HG03460 (cell line): ENCODE results near the gene HNRNPL.

Source experiments
- ATAC-seq: cut with Tn5 transposase; IDR thresholded peaks from one replicate; pipeline ENCODE4 v1.9.1; 2021; ENCODE audit not compliant: unreplicated experiment

HNRNPL gene

DNA sequence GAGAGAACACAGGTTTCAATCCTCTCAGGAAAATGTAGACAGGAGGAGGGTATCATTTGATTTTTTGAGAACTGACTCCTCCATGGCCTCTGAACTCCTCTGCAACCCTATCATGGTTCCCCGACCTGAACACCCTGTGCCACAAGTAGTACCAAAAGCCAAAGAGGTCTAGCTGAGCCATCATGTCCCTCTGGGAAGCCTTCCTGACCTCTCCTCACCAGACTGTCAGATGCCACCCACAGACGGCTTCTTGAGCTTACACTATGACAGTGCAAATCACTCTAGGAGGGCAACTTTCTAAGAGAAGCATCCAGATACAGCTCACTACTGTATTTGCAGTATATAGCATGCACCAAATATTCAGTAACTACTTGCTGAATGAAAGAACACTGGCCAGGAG is 3.7 kb downstream of the HNRNPL start:
- no peak for ATAC-seq

DNA sequence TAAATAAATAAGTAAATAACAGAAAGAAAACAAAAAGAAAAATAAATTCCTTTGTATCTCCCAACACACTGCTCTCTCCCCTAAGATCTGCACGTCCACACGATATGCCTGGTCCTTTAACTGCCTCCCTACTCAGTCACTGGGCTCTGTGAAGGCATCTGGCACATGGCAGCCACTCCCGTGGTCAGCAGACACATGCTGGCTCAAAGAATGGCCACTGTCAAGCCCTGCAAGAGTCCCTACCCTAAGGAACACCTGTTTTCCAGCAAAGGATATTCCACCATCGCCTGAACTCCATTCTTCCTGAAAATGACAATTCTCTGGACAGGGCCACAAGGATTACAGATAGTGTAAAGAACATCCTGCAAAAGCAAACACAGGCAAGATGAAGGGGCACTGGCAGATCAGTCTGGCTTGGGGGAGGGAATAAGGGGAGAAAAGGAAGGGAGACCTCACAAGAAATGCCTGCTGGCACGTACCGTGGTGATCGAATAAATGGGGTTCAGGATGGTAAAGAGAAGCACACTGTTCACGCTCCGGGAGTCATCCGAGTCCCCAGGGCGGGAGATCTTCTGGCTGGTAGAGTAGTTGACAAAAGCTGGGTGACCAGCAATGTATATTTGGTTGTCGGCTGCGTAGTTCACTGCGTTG is 4.3 kb downstream of the HNRNPL start:
- ATAC-seq: no peak

DNA sequence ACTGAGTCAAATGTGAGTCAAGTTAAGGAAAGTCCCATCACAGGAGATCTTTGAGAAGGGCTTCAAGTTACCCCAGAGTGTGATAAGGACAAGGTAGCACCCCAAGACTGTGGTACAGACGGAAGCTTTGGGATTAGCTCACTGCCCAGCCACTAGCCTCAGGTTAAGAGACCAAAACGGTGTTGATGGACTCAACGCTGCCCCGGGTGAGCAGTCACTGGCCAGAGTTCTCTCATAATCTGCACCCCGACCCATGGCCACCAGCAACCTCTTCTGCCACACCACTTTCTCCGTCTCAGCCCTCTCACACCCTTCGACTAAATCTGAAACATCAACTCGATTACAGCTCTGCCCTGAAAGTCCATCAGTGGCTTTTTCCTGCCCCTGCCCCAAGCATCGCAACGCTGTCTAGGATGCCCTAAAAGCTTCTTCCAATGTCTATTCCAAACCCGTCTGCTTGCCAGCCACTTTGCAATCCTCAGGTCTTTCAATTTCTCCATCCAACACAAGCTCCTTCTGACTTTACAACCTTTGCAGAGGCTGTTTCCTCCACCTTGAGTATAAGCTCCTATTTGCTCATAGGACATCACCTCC is 5.6 kb downstream of the HNRNPL start:
- ATAC-seq: no peak

DNA sequence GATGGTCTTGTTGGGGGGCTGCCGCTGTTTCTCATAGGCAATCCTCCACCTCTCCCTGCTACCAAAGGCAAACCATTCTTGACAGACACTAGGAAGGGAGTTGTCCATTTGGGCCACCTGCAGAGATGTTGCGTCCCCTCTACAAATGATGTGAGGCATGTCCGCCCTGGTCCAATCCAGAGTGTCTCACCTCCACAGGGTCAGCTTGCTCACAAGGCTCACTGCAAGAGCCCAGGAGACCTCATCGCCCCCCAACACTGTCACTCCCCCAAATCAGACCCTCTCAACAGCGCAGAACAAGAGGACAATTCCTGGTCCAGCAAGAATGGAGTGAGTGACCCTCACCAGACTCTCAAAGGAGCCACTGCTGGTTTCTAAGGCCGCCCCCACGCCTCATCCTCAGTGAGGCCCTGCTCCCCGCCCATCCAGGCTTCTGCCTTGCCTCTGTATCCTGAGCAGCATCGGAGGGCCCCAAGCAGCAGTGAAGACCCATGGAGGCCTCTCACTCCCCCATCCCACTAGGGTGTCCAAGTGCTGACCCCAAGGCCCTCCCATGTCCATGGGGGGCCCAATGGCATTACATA is 6.5 kb downstream of the HNRNPL start:
- ATAC-seq: no peak

DNA sequence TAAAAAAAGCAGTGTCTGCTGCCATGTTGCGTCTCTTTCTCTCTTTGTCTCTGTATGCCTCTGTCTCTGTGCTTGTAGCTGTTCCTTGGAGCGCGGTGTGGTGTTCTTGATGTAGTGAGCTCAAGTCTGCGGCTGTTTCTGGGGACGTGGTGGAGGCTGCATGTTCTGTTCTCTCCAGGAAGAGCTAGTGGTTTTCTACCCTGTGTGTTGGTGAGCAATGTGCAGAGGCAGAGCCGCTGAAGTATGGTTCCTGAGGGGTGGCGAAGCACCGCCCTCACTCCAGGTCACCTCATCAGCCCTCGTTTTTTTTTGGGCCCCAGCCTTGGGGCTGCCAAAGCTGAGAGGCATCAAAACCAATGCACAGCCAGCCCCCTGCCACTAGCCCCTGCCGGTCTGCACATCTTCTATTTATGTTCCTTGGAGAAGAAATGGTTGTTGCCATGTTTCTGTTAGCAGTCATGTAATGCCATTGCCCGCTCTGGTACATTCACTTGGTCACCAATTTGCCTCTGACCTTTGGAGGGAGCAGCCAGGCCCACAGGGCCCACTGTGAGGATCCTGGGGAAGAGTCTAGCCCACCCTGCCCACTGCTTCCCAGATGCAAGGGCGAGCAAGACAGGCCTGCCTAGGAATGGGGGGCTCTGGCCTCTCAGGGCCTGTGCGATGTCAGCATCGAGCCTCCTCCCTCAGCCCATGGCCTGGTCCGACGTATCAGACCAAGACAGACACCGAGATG is 7.2 kb downstream of the HNRNPL start:
- ATAC-seq: no peak

DNA sequence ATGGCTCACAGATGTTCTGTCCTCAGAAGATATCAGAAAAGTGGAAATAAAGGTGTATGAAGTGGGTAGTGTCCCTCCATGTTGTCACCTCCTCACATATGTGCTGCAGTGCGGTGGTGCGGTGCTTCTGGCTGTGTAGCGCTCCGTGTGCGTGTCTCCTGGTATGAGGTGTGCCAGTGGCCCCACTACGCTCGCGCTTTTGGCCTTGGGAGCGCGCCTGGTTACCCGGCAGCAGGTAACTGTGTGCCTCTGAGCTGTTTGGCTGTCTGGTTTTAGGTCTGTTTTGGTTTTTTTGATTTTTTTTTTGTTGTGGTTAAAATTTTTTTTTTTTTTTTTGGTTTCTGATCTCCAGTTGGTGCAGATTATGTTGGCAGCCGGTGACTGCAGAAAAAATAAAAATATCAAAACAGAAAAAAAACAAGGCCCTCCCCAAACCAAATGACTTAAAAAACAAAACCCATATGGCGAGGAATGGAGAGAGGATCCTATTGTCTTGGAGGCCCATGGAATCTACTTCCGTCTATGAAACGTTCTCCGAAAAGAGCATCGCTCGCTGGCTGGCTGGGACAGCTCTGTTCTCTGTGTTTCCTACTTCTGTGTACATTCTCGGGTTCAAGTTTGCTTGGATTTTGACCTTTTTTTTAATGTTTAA is 7.9 kb downstream of the HNRNPL start:
- ATAC-seq: no peak

DNA sequence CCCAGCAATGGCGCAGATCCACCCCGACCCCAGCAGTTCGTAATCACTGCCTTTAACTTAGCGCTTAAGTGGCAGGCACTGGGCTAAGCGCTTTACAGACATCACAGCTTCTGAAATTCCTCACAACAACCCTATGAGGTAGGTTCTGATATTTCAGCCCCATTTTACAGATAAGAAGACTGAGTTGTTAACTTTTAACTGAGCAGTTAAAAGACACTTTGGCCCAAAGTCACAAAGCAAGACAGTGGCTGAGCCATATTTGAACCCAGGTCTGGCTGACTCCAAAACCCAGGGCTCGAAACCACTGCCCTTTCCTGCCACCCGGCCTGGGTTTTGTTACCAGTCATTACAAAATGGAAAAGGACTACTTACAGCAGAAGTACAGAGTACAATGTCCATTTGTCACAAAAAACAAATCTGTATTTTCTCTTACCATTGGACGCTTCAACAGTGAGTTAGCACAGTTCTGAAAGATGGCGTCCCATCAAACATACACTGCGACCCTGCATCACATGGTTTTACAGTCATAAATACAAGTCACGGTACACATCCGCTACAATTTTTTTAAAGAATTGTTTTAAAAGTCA is 8.5 kb downstream of the HNRNPL start:
- ATAC-seq: no peak

DNA sequence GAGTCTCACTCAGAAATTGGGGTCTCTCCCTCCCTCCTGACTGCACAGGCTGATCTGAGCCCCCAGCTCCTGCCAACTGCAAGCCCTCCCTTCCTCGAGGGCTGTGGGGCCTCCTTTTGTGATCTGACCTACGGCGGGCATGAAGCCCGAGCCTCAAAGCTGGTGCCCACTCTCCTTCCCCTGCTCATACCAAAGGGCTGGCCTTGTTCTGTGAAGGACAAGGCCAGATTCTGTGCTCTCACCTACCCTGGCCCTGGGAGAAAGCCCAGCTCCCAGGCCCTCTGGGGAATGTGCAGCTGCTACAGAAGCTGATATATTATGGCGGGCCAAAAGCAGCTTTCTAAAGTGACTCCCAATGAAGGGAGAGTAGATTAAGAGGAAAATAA is 9.2 kb downstream of the HNRNPL start:
- ATAC-seq: no peak

DNA sequence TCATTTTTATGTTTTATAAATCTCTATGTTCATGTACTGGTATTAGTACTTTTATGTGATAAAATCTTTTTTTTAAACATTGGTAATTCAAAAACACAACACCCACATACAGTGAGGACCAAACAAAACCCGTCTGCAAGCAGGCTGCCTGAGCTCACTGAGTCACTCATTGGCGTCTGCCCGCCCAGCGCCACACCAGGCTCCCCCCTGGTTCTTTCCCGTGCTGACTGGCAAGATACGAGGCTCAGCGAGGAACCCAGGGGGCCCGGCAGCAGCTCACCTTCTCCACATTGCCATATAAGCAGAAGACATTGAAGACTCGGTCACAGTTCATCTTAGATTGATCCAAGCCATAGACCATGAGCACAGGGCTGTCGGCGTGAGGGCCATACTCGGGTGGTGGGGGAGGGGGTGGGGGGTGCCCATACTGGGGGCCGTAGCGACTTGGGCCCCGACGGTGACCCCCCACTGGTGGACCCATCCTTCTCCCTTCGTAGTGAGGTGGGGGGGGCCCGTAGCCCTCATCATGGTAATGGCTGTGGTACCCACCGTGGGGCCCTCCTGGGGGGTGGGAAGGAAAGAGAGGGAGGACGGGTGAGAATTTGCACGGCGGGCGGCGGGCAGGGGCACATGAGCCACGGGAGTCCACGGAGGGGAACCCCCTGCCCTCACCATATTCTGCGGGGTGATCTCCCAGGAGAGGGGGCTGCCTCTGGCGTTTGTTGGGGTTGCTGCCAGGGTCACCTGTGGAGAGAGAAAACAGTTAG is 9.8 kb downstream of the HNRNPL start:
- no peak for ATAC-seq

DNA sequence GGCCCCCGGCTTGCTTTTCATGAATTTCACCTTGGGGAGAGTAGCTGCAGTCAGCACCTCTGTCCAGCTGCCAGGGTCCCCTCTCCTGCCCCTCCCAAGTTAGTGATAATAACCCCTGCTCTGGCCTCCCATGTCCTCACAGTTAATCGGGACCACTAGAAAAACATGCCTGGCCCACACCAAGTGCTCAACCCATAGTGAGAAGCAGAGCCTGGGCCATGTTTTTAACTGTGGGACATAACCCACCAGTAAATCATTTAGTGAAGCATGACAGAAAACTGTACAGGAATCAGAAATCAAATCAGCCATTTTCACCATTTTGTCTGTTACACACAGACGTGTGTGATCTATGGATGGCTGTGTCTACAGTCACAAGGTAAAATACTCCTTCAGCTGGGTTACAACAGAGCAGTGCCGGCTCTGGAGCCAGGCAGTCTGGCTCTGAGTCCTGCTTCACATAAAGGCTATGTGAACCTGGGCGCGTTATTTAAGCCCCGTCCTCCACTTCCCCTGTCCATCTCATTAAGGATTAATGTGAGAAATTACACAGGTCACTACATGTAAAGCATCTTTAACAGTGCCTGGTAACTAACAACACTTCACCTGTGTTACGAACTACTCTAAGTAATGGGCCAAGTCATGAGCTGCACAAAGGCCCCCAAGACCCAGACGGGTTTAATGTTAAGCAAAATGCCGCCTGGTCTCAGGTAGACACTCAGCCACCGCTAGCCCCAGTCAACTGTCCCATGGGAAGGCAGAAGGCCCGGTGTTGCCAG is 10.6 kb downstream of the HNRNPL start:
- ATAC-seq: no peak

DNA sequence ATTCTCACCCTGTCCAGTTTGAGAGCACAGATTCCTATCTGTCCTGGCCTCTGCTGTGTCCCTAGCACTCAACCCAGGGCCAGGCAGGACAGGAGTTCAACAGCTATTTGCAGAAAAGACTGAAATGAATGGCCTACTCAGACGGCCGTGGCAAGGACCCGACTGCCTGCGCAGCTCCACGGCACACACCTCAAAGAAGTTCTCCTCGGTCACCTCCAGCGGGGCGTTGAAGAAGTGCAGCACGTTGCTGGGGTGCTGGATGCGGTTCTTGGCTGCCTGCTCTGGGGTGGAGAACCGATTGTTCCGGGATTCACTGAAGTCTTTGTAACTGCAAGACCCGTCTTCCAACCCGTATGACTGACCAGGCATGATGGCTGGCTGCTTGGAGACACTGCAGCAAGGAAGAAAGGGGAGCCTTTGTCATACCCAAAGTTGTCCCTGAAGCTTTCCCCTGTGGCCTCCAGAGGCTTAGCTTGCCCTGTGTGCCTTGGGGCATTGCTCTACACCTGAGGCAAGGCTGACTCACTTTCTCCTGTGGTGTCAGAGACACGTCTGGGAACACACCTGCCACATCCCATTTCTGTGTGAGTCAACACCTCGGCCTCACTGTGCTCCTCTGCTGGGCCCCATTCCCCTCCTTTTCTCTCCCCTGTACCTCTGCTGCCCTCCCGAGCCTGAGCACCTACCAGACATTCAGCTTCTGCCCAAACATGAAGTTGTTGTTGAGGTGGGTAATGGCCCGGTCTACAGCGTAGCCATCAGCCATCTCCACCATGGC is 11.4 kb downstream of the HNRNPL start:
- ATAC-seq: no peak

DNA sequence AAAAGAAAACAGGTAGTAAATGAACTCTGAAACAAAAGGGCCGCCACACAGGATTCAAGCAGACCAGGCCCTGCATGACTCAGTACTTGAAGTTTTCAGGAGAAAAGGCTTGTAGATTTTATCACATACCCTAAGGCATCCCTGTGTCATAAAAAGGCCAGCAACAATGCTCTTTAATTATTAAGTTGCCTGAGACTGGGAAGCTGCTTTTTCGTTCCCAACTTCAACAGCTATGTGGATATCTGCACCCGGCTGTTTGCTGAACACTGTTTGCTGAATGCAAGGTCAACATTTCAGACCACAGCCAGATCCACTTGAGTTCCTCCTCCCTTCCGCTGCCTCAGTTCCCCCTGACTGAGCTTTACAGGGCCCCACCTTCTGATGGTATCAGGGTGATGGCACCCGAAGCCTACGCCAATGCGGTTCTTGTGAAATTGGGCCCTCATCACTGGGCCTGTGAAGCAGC is 12.1 kb downstream of the HNRNPL start:
- ATAC-seq: no peak

DNA sequence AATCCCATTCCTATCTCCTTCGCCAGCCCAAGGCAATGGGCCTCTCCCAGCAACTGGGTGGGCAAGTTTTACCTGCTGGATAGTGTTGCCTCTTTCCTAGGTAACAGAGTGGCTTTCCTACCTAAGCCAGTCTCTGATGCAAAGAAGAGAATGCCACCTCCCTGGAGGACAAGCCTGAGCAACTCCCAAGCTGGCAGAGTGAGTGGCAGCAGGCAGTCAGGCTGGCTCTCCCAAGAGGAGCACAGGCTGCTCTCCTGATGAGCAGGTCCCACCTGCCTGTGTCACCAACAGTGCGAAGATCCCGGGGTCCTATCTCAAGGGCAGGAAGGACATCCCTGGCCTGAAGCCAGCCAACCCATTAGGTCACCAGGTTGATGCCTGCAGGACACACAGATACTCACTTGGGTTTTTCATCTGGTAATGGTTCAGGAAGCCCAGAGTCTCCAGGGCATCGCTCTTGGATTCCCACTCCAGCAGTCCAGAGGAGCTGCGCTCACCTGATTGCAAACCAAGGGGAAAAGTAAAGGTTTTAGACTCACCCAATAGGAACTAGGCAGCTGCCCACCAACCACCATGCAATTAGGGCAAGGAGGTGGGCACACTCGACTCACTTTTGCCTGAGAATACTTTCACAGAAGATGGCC is 12.7 kb downstream of the HNRNPL start:
- no peak for ATAC-seq

DNA sequence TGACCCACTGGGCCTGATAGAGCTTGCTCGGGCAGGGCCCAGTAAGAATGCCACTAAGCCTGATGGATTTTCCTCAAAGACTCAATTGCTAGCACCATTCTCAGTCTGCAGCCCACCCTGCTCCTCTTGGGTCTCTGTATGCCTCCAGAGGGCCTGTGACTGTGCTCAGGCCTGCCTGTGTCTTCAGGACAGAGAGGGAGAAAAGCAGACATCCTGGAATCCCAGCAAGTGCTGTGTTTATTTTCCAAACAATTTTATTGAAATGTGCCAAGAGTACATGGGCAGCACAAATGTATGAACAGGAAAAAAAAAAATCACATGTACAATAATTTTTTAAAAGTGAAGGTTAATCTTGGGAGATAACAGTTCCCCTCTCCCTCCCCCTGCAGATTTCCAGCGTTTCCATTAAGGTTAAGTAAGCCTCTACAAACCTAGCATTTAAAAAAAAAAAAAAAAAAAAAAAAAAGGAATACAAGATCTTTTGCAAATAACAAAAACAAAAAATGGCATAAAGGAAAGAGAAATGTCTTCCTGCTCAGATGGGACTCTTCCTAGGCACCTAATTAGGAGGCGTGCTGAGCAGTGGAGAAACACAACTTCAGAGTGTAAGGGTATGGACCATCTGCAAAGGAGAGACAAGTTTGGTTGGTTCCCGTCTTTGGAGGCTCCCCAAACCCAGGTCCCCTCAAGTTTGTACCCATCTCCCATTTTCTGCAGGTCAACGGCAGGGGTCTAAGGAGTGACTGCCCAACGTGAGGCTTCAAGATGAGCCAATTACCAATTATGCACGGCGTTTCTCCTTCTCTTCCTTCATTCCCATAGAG is 13.4 kb downstream of the HNRNPL start:
- no peak for ATAC-seq

DNA sequence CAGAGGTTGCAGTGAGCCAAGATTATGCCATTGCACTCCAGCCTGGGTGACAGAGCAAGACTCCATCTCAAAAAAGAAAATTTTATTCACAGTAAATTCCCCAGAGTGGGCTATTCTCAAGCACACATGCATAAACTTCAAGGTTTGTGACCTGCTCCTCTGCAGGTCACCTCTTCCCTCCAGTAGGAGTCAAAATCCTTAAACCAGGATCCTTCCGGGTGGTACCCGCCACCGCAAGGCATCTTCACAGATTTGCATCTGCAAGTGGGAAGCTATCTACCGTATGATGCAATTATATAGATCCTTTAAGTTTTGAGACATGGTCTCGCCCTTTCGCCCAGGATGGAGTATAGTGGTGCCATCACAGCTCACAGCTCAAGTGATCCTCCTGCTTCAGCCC is 15.2 kb downstream of the HNRNPL start:
- no peak for ATAC-seq

DNA sequence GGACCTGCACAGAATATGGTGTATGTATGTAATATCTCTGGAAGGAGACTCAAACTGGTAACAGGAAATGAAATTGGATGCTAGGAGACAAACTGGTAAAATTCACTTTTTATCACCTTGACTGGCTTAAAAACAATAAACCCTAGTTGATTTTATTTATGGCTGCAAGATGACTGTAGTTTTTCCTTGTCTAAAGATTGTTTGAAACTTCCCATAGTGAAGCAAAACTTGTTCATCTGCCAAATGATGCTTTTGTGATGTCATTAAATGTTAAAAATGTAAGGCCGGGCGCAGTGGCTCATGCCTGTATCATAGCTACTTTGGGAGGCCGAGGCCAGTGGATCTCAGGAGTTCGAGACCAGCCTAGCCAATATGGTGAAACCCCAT is 15.7 kb downstream of the HNRNPL start:
- no peak for ATAC-seq

DNA sequence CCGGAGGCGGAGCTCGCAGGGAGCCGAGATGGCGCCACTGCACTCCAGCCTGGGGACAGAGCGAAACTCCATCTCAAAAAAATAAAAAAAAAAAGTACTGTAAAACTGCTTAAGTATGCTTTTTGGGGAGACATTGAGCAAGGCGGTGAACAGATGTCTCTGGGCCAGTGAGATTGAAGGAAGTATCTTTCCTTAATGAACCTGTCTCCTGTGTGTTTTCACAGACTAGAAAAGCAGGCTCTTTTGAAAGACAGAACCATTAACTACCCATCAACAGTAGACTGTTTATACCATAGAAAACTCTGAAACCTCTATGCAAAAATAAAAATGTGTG is 16.7 kb downstream of the HNRNPL start:
- ATAC-seq: no peak

DNA sequence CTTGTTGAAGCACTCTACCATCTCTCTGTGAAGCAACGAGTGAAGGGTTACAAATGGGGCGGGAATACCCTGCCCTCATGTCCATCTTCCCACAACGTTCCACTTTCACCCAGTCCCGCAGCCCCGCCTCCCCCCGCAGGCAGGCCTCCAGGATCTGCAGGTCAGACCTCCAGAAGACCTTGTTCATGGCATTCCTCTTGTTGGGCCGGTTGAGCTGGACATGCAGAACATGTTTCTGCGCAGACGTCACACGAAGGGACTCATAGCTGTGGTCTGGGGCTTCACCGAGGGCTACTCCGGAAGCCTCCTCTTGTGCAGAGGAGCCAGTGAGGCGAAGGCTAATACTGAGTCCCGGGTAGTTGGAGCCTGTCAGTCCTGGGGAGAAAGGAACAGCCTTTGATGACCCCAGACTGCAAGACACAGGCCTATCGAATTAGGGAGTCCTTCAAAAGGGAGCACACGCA is 18.6 kb downstream of the HNRNPL start:
- peak; percentile 43 for ATAC-seq
